GM12891 (cell line): Measurements from ENCODE around the gene ASTE1.

Experiments
- PAX5 ChIP-seq: IDR thresholded peaks from 2 replicates; pipeline ENCODE4 v1.6.1; 2011; ENCODE audit warnings: low read length, moderate library complexity, mild to moderate bottlenecking; ENCODE audit not compliant: insufficient read depth, severe bottlenecking
- POLR2A ChIP-seq: IDR thresholded peaks from 2 replicates; pipeline ENCODE4 v1.6.1; 2011; ENCODE audit warnings: low read depth, low read length, control low read depth
- POLR2AphosphoS5 ChIP-seq: IDR thresholded peaks from 2 replicates; pipeline ENCODE4 v1.6.1; 2011; ENCODE audit warnings: low read depth, low read length, control low read depth

DNA sequence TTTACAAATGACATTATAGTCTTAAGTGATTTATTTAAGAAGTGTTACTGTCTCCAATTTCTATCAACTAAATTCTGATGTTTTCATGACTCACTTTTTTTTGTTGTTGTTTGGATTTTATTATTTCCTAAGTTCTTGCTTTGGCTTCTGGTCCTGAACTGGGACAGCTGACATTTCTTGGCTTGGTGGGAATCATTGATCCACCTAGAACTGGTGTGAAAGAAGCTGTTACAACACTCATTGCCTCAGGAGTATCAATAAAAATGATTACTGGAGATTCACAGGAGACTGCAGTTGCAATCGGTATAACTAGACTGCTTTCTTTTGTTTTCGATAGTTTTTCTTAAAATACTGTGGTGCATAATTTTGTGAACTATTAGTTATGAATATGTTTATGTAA, 47.5 kb downstream of the ASTE1 start:
- TF ChIP-seq POLR2AphosphoS5 (no peak), POLR2A (no peak), PAX5 (no peak)
